A673 (cell line): ENCODE results near the gene DCAF17.

Experiments used
- CTCF ChIP-seq: fragments of 300-800, 200-600 bp; sonication (generic); conservative IDR thresholded peaks from 2 replicates; pipeline ENCODE4 v1.5.1; 2017; ENCODE audit warnings: low read depth, mild to moderate bottlenecking, antibody characterized with exemption, low read length, moderate library complexity, mixed read lengths
- EZH2 ChIP-seq: fragments of 200-600 bp; sonication (generic); IDR thresholded peaks from 2 replicates; pipeline ENCODE4 v1.6.1; 2017; ENCODE audit warnings: borderline replicate concordance, low read depth, mild to moderate bottlenecking, mixed read lengths, antibody characterized with exemption, low read length; ENCODE audit not compliant: poor library complexity, severe bottlenecking

GRCh38 chr2:171522788-171523087 lies 88.7 kb downstream of the DCAF17 start:
- TF ChIP-seq CTCF: no peak
- TF ChIP-seq EZH2: no peak
